ENCODE results near the gene LRP8.

GRCh38 chr1:53242381-53242780 lies 85.5 kb downstream of the LRP8 start:
- TF ChIP-seq, protein P1, sequence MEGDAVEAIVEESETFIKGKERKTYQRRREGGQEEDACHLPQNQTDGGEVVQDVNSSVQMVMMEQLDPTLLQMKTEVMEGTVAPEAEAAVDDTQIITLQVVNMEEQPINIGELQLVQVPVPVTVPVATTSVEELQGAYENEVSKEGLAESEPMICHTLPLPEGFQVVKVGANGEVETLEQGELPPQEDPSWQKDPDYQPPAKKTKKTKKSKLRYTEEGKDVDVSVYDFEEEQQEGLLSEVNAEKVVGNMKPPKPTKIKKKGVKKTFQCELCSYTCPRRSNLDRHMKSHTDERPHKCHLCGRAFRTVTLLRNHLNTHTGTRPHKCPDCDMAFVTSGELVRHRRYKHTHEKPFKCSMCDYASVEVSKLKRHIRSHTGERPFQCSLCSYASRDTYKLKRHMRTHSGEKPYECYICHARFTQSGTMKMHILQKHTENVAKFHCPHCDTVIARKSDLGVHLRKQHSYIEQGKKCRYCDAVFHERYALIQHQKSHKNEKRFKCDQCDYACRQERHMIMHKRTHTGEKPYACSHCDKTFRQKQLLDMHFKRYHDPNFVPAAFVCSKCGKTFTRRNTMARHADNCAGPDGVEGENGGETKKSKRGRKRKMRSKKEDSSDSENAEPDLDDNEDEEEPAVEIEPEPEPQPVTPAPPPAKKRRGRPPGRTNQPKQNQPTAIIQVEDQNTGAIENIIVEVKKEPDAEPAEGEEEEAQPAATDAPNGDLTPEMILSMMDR (IDR thresholded peaks at IDR 0.05 in 4 of 5, conservative IDR thresholded peaks at IDR 0.05 in 1 of 5): no peak
- no peak for TF ChIP-seq POLR2A (IDR thresholded peaks at IDR 0.05)
